Germinal center (tissue), 1 donor: ENCODE data around the gene CDT1.
"Not testable (repeated sequence)": the region's sequence is repeated elsewhere in the genome, so short reads cannot be mapped to it uniquely, and the experiment has no call there.

Experiments
- DNase-seq: peaks from one replicate; pipeline ENCODE4 v3.0.0; 2012; ENCODE audit warnings: mixed read lengths, low spot score

CDT1 gene

GRCh38 chr16:88768071-88768783 lies 35.4 kb upstream of the CDT1 start:
- no peak for DNase-seq

DNA sequence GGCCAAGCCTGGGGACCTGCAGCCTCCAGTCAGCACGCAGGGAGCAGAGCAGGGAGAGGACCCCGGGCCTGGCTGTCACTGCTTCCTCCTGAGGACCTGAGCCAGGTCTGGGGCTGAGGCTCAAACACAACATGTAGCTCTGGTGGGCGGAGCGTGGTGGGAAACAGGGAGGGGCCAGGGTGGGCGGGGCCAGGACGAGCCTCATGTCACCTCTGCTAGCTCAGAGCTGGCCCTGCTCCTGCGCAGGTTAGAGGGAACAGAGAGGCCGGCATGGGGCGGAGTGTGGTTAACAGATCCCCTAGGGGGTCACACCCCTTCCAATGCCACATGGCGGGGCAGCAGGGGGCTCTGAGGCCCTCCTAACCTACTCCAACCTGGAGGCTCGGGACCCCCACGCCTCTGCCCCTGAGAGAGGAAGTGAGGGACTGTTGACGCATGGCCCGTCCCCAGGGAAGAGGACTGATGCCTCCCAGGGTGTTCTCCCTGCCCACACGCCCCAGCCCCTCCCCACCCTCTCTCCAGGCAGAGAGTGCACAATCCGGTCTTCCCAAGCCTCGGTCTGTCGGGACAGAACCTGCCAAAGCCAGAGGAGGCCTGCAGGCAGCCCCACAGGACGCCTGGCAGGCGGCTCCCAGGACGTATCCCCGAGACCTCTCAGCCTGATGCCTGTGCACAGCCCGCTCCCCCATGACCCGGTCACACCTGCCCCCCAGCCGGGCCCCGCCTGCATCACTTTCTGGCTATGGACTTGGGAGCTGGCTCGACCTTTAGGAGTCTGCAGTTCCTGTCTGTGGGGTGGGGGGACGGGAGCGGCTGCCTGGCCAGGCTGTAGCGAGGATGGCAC lies 33.8 kb upstream of the CDT1 start:
- DNase-seq = peak; percentile 89

DNA sequence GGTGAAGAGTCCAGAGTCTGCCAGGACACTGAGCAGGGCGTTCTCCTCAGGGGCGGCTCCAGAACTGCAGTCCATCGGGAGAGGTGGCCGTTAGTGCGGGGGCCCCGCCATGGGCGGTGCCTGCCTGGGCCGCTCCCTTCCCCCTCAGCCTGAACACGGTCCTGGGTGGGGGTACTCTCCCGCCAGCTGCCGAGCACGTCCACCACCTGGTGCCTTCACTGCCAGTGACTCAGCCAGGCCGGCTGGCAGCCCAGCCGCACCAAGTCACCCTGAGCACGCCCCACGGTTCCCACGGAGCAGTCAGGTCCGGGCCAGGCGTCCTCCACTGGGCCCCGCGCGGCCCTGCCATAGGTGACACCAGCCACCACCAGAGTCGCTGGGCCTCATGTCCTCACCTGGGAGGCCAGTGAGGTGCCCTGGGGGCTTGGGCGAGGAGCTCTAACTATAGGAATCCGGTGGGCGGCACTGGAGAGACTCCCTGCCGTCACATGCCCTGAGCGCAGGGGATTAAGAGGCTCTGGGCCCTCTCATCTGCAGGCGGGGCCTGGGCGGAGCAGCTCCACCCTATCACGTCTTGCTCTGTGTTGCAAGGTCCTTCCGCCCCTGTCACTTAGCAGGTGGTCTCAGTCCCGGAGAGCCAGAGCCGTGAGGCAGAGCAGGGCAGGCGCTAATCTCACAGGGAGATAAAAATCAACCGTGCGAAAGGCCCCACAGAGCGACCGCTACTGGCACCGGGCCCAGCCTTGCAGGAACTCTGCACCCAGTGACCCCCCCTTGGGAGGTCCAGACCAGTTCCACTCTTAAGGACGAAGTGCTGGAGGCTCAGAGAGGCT lies 32.9 kb upstream of the CDT1 start:
- no peak for DNase-seq

GRCh38 chr16:88771294-88771772 lies 32.3 kb upstream of the CDT1 start:
- DNase-seq = no peak

GRCh38 chr16:88771781-88772180 lies 31.8 kb upstream of the CDT1 start:
- DNase-seq = not testable (repeated sequence)

DNA sequence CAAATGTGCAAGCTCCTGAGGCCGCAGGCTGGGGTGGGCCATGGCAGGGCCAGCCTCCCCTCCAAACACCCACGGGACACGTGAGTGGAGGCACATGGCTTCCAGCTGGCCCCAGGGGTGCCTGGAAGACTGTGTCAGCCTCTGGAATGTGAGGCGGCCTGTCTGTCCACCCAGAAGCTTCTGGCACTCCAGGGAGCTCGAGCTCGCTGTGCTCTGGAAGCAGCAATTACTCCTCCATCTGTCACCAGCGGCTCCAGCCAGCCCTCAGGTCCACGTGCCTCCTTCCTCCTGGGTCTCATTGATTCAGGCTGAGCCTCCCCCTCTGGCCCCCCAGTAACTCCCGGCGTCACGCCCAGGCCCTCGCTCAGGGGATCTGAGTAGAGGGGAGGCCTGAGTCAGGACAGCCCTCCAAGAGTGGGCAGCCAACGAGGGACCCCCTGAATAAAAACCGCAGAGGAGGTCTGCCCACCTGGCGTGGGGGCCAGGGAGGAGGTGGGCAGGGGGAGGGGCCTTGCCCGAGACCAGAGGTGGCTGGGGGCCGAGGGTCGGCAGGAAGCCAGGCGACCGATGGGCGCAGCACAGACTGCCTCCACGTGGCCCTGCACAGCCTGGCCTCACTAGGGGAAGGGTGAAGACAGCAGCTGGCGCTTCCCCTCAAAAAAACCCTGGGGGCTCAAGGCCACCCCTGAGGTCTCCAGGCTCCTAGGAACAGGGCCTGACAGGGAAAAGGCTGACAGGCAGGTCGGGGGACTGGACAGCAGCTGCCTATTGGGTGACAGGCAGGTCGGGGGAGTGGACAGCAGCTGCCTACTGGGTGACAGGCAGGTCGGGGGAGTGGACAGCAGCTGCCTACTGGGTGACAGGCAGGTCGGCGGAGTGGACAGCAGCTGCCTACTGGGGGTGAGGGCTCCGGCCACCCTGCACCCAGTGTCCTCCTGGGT lies 30.4 kb upstream of the CDT1 start:
- no peak for DNase-seq

GRCh38 chr16:88773812-88774291 lies 29.7 kb upstream of the CDT1 start:
- DNase-seq = no peak

DNA sequence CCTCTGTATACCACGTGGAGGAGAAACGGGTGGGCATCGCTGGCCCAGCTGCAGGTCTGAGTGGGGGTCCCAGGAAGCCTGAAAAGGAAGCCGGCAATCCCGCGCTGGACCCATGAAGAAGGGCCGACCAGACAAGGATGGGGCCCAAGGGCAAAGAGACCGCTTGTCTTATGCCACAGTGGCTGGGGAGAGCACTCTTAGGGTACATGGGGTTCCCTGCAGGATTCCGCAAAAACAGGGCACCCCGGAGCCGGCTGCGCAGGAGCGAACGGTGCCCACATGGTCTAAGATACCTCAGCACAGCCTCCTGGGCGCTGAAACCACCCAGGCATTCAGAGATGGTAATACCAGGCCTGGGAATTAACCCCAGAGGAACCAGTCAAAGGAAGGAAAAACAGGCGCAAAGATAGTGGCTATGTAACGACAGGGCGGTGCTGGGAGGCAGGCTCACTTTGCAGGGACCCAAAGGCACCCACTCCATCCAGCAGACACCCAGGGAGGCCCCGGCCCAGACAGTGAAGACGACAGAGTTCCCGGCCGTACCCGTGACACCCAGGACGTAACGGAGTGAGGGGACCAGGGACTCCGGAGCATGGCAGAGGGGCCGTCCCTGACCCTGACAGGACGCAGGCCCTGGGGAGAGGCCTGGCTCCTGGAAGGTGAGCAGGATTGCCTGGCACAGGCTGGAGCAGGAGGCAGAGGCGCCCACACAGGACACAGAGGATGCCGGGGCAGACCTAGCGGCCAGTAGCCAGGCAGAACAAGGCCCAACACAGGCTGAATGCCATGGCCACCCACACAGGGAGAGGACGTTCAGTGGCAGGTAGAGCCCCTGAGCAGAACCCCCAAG lies 28.8 kb upstream of the CDT1 start:
- no peak for DNase-seq

DNA sequence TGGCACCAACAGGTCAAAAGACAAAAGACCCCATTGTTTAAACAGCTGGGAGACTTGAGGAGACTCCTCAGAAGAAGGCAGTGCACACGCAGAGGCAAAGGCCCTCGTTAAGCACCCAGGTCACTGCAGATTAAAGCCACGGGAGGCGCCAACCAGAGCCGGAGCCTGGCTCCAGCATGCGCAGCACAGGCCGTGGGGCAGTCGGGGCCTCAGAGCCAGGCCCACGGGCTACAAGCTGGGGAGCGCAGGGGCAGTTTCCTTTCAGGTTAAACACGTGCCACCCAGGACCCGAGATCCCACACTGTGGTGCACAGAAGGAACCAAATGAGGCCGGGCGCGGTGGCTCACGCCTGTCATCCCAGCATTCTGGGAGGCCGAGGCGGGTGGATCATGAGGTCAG lies 27.8 kb upstream of the CDT1 start:
- DNase-seq = no peak

- no peak for DNase-seq
Observed at GRCh38 chr16:88777471-88778270, 25.9 kb upstream of the CDT1 start.

GRCh38 chr16:88778271-88778525 lies 25.4 kb upstream of the CDT1 start:
- no peak for DNase-seq

GRCh38 chr16:88778541-88779065 lies 25.0 kb upstream of the CDT1 start:
- no peak for DNase-seq

DNA sequence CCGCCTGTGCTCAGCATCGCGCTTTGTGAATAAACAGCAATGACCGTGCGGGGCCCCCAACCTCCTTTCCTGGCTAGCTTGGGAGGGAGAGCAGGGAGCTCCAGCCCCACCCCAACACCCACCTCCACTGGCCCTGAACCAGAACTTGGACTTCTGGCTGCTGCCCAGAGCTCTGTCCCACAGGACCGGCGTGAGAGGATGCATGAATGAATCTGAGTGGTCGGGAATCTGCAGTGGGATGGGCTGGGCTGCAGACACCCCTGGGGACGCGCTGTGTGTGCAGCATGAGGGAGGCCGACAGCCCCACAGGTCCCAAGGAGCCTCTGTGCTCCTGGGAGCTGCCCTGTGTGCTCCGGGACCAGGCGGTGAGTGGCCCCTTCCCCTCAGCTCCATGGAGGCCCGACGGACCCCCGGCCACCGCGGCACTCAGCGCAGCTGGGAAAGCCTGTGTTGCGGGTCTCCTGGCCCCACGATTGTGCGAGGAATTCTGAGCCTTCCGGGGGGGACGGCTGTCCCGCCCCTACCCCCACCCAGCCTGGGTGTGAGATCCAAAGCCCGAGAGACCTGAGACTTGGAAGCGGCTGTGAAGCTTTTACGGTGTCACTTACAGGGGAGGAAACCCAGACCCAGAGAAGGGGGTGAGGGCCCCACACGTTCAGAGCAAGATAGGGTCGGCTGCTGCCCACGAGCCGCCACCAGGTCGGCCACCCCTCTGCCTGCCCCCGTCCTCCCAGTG lies 24.0 kb upstream of the CDT1 start:
- no peak for DNase-seq

GRCh38 chr16:88780142-88781062 lies 23.2 kb upstream of the CDT1 start:
- no peak for DNase-seq

DNA sequence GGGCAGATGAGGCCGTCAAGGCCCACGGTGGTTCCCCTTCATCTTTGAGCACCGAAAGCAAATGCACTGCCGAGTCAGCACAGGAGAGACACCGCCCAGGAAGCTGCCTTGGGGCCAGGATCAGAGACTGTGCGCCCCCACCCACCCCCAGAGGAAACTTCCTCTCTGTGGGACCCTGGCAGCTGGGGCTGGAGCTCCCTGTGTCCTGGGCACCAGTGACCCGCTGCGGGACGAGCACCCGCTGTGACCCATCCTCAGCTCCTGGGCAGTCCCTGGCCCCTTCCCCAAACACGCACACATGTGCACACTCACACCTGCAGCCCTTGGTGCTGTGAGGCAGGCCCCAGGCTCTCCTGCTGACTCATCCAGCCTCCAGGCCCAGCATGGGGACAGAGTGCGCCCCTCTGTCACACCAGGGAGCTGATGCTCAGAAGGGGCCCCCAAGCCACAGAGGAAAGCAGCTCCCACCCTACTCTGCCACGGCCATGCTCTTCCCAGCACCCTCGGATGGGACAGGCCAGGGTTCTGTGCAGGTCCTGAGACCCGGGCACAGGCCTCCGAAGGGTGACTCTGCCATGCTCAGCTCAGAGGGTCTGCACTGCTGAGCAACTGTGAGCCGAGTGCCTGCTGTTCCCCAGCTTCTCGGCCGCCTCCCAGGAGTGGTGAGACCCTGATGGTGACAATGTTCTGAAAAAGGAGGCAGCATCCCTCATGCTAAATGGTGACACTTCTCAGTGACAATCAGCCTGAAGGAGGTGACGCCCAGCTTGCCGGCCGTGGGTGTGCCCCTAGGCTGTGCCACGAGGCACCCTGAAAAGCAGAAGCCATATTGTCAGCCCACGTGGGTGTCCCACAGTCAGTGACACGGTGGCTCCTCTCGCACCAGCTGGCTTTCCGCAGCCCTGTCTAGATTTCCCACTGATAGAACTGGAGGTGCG lies 22.2 kb upstream of the CDT1 start:
- DNase-seq = no peak
